HEK293 (cell line): Measurements from ENCODE around the gene ZNHIT1.

Experiments
- WT1 ChIP-seq: fragments of 450-650 bp; formaldehyde crosslinking; IDR thresholded peaks from 2 replicates; pipeline ENCODE4 v1.5.1; 2016; ENCODE audit warnings: missing biosample characterization, missing genetic modification characterization
- YY1 ChIP-seq: fragments of 450-650 bp; formaldehyde crosslinking; IDR thresholded peaks from 2 replicates; pipeline ENCODE4 v1.5.1; 2018; ENCODE audit warnings: missing biosample characterization, missing genetic modification characterization
- ZNF121 ChIP-seq: fragments of 450-650 bp; formaldehyde crosslinking; IDR thresholded peaks from 2 replicates; pipeline ENCODE4 v1.5.1; 2016; ENCODE audit warnings: missing biosample characterization, missing genetic modification characterization
- ZNF239 ChIP-seq: fragments of 450-650 bp; formaldehyde crosslinking; IDR thresholded peaks from 2 replicates; pipeline ENCODE4 v1.5.1; 2016; ENCODE audit warnings: missing biosample characterization, missing genetic modification characterization
- ZNF302 ChIP-seq: fragments of 450-650 bp; formaldehyde crosslinking; IDR thresholded peaks from 2 replicates; pipeline ENCODE4 v1.5.1; 2016; ENCODE audit warnings: missing biosample characterization, missing genetic modification characterization, low read depth
- TF ChIP-seq, protein P1 (sequence below): fragments of 450-650 bp; formaldehyde crosslinking; optimal IDR thresholded peaks from 2 replicates; pipeline ENCODE3; 2016; ENCODE audit warnings: missing biosample characterization, mild to moderate bottlenecking, missing genetic modification characterization
- TF ChIP-seq, protein P2 (sequence below): fragments of 450-650 bp; formaldehyde crosslinking; IDR thresholded peaks from 2 replicates; pipeline ENCODE4 v1.5.1; 2016; ENCODE audit warnings: missing biosample characterization, missing genetic modification characterization
- TF ChIP-seq, protein P3 (sequence below): fragments of 450-650 bp; formaldehyde crosslinking; IDR thresholded peaks from 2 replicates; pipeline ENCODE4 v1.5.1; 2017; ENCODE audit warnings: missing biosample characterization, missing genetic modification characterization
- TF ChIP-seq, protein P4 (sequence below): fragments of 450-650 bp; formaldehyde crosslinking; IDR thresholded peaks from 2 replicates; pipeline ENCODE4 v1.5.1; 2016; ENCODE audit warnings: missing biosample characterization, missing genetic modification characterization
- TF ChIP-seq, protein P5 (sequence below): fragments of 450-650 bp; formaldehyde crosslinking; IDR thresholded peaks from 2 replicates; pipeline ENCODE4 v1.5.1; 2016; ENCODE audit warnings: missing biosample characterization, missing genetic modification characterization
- TF ChIP-seq, protein P6 (sequence below): fragments of 450-650 bp; formaldehyde crosslinking; IDR thresholded peaks from 2 replicates; pipeline ENCODE4 v1.5.1; 2016; ENCODE audit warnings: missing biosample characterization, missing genetic modification characterization
- TF ChIP-seq, protein P7 (sequence below): fragments of 450-650 bp; formaldehyde crosslinking; IDR thresholded peaks from 2 replicates; pipeline ENCODE4 v1.5.1; 2016; ENCODE audit warnings: missing biosample characterization, missing genetic modification characterization
- TF ChIP-seq, protein P8 (sequence below): fragments of 450-650 bp; formaldehyde crosslinking; IDR thresholded peaks from 2 replicates; pipeline ENCODE4 v1.5.1; 2016; ENCODE audit warnings: missing biosample characterization, missing genetic modification characterization

DNA sequence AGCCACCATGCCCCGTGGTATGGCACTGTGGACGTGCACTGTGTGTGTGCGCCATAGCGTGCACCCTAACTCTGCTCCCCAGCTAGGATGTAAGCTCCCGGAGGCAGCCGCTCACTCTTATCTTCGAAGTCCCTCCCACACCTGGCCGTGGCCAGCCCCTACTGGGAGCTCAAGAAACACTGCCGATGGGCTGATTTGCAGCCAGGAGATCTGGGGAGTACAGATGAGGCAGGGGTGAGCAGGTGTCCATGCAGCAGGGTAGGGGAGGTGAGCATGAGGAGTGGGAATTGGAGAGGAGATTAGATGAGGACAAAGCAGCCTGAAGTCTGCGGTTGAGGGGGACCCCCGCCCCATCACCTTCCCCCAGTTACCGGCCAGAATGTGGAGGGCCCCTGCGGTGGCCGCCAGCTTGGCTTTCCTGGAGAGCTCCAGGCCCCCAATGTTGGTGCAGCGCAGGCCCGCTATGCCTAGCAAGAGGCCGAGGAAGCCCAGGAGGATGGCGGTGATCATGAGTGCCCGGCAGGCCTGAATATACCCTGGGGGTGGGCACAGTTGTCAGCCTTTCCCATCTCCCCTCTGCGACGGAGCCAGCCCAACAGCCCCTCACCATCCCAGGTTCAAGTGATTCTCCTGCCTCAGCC lies 16.1 kb downstream of the ZNHIT1 start:
- TF ChIP-seq, protein P1, sequence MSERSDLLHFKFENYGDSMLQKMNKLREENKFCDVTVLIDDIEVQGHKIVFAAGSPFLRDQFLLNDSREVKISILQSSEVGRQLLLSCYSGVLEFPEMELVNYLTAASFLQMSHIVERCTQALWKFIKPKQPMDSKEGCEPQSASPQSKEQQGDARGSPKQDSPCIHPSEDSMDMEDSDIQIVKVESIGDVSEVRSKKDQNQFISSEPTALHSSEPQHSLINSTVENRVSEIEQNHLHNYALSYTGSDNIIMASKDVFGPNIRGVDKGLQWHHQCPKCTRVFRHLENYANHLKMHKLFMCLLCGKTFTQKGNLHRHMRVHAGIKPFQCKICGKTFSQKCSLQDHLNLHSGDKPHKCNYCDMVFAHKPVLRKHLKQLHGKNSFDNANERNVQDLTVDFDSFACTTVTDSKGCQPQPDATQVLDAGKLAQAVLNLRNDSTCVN = no peak
- TF ChIP-seq WT1 (tag by site-specific recombination) = no peak
- TF ChIP-seq, protein P2, sequence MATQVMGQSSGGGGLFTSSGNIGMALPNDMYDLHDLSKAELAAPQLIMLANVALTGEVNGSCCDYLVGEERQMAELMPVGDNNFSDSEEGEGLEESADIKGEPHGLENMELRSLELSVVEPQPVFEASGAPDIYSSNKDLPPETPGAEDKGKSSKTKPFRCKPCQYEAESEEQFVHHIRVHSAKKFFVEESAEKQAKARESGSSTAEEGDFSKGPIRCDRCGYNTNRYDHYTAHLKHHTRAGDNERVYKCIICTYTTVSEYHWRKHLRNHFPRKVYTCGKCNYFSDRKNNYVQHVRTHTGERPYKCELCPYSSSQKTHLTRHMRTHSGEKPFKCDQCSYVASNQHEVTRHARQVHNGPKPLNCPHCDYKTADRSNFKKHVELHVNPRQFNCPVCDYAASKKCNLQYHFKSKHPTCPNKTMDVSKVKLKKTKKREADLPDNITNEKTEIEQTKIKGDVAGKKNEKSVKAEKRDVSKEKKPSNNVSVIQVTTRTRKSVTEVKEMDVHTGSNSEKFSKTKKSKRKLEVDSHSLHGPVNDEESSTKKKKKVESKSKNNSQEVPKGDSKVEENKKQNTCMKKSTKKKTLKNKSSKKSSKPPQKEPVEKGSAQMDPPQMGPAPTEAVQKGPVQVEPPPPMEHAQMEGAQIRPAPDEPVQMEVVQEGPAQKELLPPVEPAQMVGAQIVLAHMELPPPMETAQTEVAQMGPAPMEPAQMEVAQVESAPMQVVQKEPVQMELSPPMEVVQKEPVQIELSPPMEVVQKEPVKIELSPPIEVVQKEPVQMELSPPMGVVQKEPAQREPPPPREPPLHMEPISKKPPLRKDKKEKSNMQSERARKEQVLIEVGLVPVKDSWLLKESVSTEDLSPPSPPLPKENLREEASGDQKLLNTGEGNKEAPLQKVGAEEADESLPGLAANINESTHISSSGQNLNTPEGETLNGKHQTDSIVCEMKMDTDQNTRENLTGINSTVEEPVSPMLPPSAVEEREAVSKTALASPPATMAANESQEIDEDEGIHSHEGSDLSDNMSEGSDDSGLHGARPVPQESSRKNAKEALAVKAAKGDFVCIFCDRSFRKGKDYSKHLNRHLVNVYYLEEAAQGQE (tag by site-specific recombination) = no peak
- no peak for TF ChIP-seq ZNF302 (tag by site-specific recombination)
- TF ChIP-seq, protein P3, sequence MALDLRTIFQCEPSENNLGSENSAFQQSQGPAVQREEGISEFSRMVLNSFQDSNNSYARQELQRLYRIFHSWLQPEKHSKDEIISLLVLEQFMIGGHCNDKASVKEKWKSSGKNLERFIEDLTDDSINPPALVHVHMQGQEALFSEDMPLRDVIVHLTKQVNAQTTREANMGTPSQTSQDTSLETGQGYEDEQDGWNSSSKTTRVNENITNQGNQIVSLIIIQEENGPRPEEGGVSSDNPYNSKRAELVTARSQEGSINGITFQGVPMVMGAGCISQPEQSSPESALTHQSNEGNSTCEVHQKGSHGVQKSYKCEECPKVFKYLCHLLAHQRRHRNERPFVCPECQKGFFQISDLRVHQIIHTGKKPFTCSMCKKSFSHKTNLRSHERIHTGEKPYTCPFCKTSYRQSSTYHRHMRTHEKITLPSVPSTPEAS (tag by site-specific recombination) = no peak
- TF ChIP-seq YY1 (tag by site-specific recombination) = no peak
- TF ChIP-seq, protein P4, sequence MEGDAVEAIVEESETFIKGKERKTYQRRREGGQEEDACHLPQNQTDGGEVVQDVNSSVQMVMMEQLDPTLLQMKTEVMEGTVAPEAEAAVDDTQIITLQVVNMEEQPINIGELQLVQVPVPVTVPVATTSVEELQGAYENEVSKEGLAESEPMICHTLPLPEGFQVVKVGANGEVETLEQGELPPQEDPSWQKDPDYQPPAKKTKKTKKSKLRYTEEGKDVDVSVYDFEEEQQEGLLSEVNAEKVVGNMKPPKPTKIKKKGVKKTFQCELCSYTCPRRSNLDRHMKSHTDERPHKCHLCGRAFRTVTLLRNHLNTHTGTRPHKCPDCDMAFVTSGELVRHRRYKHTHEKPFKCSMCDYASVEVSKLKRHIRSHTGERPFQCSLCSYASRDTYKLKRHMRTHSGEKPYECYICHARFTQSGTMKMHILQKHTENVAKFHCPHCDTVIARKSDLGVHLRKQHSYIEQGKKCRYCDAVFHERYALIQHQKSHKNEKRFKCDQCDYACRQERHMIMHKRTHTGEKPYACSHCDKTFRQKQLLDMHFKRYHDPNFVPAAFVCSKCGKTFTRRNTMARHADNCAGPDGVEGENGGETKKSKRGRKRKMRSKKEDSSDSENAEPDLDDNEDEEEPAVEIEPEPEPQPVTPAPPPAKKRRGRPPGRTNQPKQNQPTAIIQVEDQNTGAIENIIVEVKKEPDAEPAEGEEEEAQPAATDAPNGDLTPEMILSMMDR (tag by site-specific recombination) = no peak
- TF ChIP-seq, protein P5, sequence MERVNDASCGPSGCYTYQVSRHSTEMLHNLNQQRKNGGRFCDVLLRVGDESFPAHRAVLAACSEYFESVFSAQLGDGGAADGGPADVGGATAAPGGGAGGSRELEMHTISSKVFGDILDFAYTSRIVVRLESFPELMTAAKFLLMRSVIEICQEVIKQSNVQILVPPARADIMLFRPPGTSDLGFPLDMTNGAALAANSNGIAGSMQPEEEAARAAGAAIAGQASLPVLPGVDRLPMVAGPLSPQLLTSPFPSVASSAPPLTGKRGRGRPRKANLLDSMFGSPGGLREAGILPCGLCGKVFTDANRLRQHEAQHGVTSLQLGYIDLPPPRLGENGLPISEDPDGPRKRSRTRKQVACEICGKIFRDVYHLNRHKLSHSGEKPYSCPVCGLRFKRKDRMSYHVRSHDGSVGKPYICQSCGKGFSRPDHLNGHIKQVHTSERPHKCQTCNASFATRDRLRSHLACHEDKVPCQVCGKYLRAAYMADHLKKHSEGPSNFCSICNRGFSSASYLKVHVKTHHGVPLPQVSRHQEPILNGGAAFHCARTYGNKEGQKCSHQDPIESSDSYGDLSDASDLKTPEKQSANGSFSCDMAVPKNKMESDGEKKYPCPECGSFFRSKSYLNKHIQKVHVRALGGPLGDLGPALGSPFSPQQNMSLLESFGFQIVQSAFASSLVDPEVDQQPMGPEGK = no peak
- TF ChIP-seq ZNF239 (tag by site-specific recombination) = no peak
- TF ChIP-seq, protein P6, sequence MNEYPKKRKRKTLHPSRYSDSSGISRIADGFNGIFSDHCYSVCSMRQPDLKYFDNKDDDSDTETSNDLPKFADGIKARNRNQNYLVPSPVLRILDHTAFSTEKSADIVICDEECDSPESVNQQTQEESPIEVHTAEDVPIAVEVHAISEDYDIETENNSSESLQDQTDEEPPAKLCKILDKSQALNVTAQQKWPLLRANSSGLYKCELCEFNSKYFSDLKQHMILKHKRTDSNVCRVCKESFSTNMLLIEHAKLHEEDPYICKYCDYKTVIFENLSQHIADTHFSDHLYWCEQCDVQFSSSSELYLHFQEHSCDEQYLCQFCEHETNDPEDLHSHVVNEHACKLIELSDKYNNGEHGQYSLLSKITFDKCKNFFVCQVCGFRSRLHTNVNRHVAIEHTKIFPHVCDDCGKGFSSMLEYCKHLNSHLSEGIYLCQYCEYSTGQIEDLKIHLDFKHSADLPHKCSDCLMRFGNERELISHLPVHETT = no peak
- no peak for TF ChIP-seq ZNF121 (tag by site-specific recombination)
- TF ChIP-seq, protein P7, sequence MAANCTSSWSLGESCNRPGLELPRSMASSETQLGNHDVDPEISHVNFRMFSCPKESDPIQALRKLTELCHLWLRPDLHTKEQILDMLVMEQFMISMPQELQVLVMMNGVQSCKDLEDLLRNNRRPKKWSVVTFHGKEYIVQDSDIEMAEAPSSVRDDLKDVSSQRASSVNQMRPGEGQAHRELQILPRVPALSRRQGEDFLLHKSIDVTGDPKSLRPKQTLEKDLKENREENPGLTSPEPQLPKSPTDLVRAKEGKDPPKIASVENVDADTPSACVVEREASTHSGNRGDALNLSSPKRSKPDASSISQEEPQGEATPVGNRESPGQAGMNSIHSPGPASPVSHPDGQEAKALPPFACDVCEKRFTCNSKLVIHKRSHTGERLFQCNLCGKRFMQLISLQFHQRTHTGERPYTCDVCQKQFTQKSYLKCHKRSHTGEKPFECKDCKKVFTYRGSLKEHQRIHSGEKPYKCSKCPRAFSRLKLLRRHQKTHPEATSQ (tag by site-specific recombination) = no peak
- TF ChIP-seq, protein P8, sequence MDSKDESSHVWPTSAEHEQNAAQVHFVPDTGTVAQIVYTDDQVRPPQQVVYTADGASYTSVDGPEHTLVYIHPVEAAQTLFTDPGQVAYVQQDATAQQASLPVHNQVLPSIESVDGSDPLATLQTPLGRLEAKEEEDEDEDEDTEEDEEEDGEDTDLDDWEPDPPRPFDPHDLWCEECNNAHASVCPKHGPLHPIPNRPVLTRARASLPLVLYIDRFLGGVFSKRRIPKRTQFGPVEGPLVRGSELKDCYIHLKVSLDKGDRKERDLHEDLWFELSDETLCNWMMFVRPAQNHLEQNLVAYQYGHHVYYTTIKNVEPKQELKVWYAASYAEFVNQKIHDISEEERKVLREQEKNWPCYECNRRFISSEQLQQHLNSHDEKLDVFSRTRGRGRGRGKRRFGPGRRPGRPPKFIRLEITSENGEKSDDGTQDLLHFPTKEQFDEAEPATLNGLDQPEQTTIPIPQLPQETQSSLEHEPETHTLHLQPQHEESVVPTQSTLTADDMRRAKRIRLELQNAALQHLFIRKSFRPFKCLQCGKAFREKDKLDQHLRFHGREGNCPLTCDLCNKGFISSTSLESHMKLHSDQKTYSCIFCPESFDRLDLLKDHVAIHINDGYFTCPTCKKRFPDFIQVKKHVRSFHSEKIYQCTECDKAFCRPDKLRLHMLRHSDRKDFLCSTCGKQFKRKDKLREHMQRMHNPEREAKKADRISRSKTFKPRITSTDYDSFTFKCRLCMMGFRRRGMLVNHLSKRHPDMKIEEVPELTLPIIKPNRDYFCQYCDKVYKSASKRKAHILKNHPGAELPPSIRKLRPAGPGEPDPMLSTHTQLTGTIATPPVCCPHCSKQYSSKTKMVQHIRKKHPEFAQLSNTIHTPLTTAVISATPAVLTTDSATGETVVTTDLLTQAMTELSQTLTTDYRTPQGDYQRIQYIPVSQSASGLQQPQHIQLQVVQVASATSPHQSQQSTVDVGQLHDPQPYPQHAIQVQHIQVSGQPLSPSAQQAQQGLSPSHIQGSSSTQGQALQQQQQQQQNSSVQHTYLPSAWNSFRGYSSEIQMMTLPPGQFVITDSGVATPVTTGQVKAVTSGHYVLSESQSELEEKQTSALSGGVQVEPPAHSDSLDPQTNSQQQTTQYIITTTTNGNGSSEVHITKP (tag by site-specific recombination) = no peak
